Measurements from ENCODE around the gene ZC3H4.

DNA sequence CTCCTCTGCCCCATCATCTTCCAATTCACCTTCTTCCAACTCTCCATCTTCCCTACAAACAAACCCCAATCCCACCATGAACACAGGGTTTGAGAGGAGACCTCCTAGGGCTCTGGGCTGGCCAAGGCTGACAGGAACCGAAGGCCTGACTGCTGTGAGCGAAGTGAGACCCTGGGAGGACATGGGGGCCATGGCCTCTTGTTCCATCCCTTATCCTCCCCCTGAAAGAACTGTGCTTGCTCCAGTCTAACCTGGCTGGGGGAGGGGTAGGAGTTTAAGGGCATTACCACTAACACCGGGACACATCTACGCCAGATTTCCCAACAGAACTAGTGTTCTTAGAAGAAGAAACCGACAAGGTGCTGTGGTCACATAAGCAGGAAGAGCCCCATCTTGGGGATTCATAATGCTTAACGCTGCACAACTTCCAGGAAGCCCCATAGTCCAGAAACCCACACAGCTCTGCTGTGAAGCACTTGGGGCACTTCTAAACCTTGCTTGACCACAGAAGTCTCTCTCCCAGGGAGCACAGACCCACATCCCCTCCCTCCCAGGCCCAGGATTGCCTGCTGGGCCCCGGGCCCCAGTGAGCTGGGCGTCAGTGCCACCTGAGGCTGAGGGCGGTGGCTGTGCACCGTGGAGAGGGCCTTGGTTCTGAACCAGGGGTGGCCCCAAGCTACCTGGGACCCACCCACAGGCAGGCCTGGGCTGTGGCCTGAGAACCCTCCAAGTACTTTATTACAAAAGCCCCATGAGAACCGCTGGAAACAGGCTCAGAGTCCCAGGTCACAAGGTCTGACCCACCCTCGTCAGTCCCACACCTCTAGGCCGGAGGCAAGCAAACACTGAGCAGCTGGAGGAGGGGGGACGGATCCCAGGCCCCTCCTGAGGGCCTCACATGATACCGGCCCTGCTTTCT lies 18.8 kb downstream of the ZC3H4 start:
- TF ChIP-seq, protein P1, sequence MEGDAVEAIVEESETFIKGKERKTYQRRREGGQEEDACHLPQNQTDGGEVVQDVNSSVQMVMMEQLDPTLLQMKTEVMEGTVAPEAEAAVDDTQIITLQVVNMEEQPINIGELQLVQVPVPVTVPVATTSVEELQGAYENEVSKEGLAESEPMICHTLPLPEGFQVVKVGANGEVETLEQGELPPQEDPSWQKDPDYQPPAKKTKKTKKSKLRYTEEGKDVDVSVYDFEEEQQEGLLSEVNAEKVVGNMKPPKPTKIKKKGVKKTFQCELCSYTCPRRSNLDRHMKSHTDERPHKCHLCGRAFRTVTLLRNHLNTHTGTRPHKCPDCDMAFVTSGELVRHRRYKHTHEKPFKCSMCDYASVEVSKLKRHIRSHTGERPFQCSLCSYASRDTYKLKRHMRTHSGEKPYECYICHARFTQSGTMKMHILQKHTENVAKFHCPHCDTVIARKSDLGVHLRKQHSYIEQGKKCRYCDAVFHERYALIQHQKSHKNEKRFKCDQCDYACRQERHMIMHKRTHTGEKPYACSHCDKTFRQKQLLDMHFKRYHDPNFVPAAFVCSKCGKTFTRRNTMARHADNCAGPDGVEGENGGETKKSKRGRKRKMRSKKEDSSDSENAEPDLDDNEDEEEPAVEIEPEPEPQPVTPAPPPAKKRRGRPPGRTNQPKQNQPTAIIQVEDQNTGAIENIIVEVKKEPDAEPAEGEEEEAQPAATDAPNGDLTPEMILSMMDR (IDR thresholded peaks at IDR 0.05), result no peak
- TF ChIP-seq POLR2A (IDR thresholded peaks at IDR 0.05), result no peak

Data from stomach (tissue), 4 donors.